K562 (cell line): ENCODE data around the gene UBE2Q1. TPM values are rescaled to one million over a fixed set of nuclear protein-coding genes. Genes with fewer than 3 reads are reported as not detected.

Experiments
- ARID1B ChIP-seq: fragments of 450-650 bp; IDR thresholded peaks from 2 replicates; pipeline ENCODE4 v1.6.1; 2016; ENCODE audit warnings: antibody characterized with exemption, mild to moderate bottlenecking, inconsistent platforms
- ATF7 ChIP-seq: fragments of 450-650 bp; IDR thresholded peaks from 2 replicates; pipeline ENCODE4 v1.7.1; 2014; ENCODE audit warnings: mild to moderate bottlenecking, moderate library complexity
- CBX5 ChIP-seq: IDR thresholded peaks from 2 replicates; pipeline ENCODE4 v1.6.1; 2014; ENCODE audit warnings: low read depth, borderline replicate concordance
- E2F3 ChIP-seq: fragments of 250-450 bp; sonication (Bioruptor Pico); IDR thresholded peaks from 2 replicates; pipeline ENCODE4 v1.4.0; 2020; ENCODE audit warnings: mild to moderate bottlenecking
- HNRNPLL ChIP-seq: fragments of 200-400 bp; formaldehyde crosslinking; IDR thresholded peaks from 2 replicates; pipeline ENCODE4 v1.6.1; 2017; ENCODE audit warnings: low read length, low read depth, mild to moderate bottlenecking; ENCODE audit not compliant: poor library complexity, severe bottlenecking
- L3MBTL2 ChIP-seq: fragments of 450-650 bp; IDR thresholded peaks from 2 replicates; pipeline ENCODE4 v1.6.1; 2016; ENCODE audit warnings: mild to moderate bottlenecking, moderate library complexity
- MAZ ChIP-seq, 2 experiments: fragments of 450-650 bp in 1 of 2; sonication (generic) in 1 of 2; formaldehyde crosslinking; IDR thresholded peaks in 1 of 2; conservative IDR thresholded peaks in 1 of 2; 2 replicates each; pipeline versions ENCODE4 v1.4.0 to v1.5.0; 2020; ENCODE audit warnings: mild to moderate bottlenecking in 1 of 2, missing genetic modification reagents in 1 of 2
- NR3C1 ChIP-seq: sonication (generic); formaldehyde crosslinking; IDR thresholded peaks from 2 replicates; pipeline ENCODE4 v1.8.1; 2022; ENCODE audit warnings: missing genetic modification reagents
- OTX1 ChIP-seq: fragments of 450-650 bp; formaldehyde crosslinking; IDR thresholded peaks from 2 replicates; pipeline ENCODE4 v1.4.0; 2022; ENCODE audit warnings: mild to moderate bottlenecking
- PHF21A ChIP-seq: fragments of 450-650 bp; IDR thresholded peaks from 2 replicates; pipeline ENCODE4 v1.6.1; 2017; ENCODE audit warnings: low read depth, borderline replicate concordance
- RAD21 ChIP-seq, 2 experiments: fragments of 250-450 bp in 1 of 2; fragments of 450-650 bp in 1 of 2; sonication (Bioruptor Pico) in 1 of 2; formaldehyde crosslinking in 1 of 2; IDR thresholded peaks in 1 of 2; conservative IDR thresholded peaks in 1 of 2; 2 replicates each; pipeline versions ENCODE4 v1.4.0 to v1.8.0; 2020 to 2022; ENCODE audit warnings: mild to moderate bottlenecking in 2 of 2, moderate library complexity in 1 of 2
- SAP30 ChIP-seq: fragments of 200-600 bp; sonication (generic); IDR thresholded peaks from 2 replicates; pipeline ENCODE4 v1.6.1; 2012; ENCODE audit warnings: borderline replicate concordance, low read depth, mild to moderate bottlenecking, moderate library complexity, low read length, control low read depth, inconsistent platforms; ENCODE audit not compliant: insufficient read depth, poor library complexity, severe bottlenecking
- SIX5 ChIP-seq, 2 experiments: IDR thresholded peaks; 2 replicates each; pipeline ENCODE4 v1.6.1; 2011; ENCODE audit warnings: low read length in 2 of 2, borderline replicate concordance in 1 of 2, low read depth in 1 of 2, mild to moderate bottlenecking in 1 of 2, moderate library complexity in 1 of 2; ENCODE audit not compliant: insufficient read depth in 1 of 2
- SP1 ChIP-seq: sonication (generic); formaldehyde crosslinking; IDR thresholded peaks from 2 replicates; pipeline ENCODE4 v1.8.1; 2022; ENCODE audit warnings: mild to moderate bottlenecking, missing genetic modification reagents
- ZBTB12 ChIP-seq: fragments of 250-450 bp; sonication (Bioruptor Pico); IDR thresholded peaks from 2 replicates; pipeline ENCODE4 v1.4.0; 2020
- ZNF232 ChIP-seq: sonication (generic); formaldehyde crosslinking; IDR thresholded peaks from 2 replicates; pipeline ENCODE4 v1.8.0; 2022; ENCODE audit warnings: mild to moderate bottlenecking, missing genetic modification reagents
- ZNF347 ChIP-seq: fragments of 450-650 bp; formaldehyde crosslinking; IDR thresholded peaks from 2 replicates; pipeline ENCODE4 v1.4.0; 2020; ENCODE audit warnings: low read depth, mild to moderate bottlenecking, moderate library complexity
- polyA plus RNA-seq, 8 experiments: library from polyadenylated mRNA; depleted of rRNA in 4 of 8; stranded (reverse) in 5 of 8; unstranded in 3 of 8; fragments of >200 nt; fragmentation: Nextera tagmentation in 2 of 8; fragmentation: Illumina TruSeq in 1 of 8; extraction: Ambion mirVana in 2 of 8; extraction: Trizol in 1 of 8; gene quantifications; 2 replicates each; pipeline versions ENCODE4 v1.2.1 to v1.2.3, GENCODE V29; 2011 to 2014; ENCODE audit warnings: inconsistent platforms in 1 of 8, missing spikeins in 1 of 8
- total RNA-seq, 7 experiments: library from RNA; depleted of rRNA in 6 of 7; stranded (reverse); fragments of >200 nt in 6 of 7; fragmentation: Illumina TruSeq in 2 of 7; extraction: Trizol in 2 of 7; gene quantifications; 2 replicates each; pipeline versions ENCODE4 v1.2.1 to v1.2.3, GENCODE V29; 2011 to 2021; ENCODE audit warnings: low replicate concordance in 1 of 7
- TF ChIP-seq, protein P1 (sequence below), 2 experiments: IDR thresholded peaks; 2 replicates each; pipeline ENCODE4 v1.6.1; 2012; ENCODE audit warnings: improper control_type of control experiment in 2 of 2, low read depth in 2 of 2, low read length in 2 of 2, borderline replicate concordance in 1 of 2
- TF ChIP-seq, protein P2 (sequence below): IDR thresholded peaks from 2 replicates; pipeline ENCODE4 v1.6.1; 2011; ENCODE audit warnings: borderline replicate concordance, low read depth, mild to moderate bottlenecking, moderate library complexity, low read length; ENCODE audit not compliant: insufficient read depth, poor library complexity, severe bottlenecking

The UBE2Q1 gene
- total and polyA plus RNA-seq, 9 of the 15 experiments (the other 6 are each of a cell fraction or from before 2014, with no cell fraction given): 8.0 to 58.8 (median 27.6) TPM

GRCh38 chr1:154607609-154608396, 49.3 kb upstream of the UBE2Q1 start, which contains the start of gene ADAR (continued):
- TF ChIP-seq SAP30: peak; percentile 71
- no peak for TF ChIP-seq PHF21A
- no peak for TF ChIP-seq SIX5 (IDR thresholded peaks at IDR 0.05; ENCODE audit: borderline replicate concordance in 1 of 2, insufficient read depth in 1 of 2, low read depth in 1 of 2, low read length in 2 of 2)
- no peak for TF ChIP-seq ZNF232 (CRISPR knock-in tag)
- TF ChIP-seq, protein P1, sequence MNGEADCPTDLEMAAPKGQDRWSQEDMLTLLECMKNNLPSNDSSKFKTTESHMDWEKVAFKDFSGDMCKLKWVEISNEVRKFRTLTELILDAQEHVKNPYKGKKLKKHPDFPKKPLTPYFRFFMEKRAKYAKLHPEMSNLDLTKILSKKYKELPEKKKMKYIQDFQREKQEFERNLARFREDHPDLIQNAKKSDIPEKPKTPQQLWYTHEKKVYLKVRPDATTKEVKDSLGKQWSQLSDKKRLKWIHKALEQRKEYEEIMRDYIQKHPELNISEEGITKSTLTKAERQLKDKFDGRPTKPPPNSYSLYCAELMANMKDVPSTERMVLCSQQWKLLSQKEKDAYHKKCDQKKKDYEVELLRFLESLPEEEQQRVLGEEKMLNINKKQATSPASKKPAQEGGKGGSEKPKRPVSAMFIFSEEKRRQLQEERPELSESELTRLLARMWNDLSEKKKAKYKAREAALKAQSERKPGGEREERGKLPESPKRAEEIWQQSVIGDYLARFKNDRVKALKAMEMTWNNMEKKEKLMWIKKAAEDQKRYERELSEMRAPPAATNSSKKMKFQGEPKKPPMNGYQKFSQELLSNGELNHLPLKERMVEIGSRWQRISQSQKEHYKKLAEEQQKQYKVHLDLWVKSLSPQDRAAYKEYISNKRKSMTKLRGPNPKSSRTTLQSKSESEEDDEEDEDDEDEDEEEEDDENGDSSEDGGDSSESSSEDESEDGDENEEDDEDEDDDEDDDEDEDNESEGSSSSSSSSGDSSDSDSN (IDR thresholded peaks at IDR 0.05; ENCODE audit: borderline replicate concordance in 1 of 2, low read depth in 2 of 2, low read length in 2 of 2): peak in 1 of 2 experiments; percentile 62; a peak in 1 of 4 replicates
- peak; percentile 47; the same call in 1 of the 2 replicates for TF ChIP-seq NR3C1
- peak; percentile 60; the same call in 1 of the 2 replicates for TF ChIP-seq SP1
- peak; percentile 30 to 38; a peak in 3 of 4 replicates for TF ChIP-seq MAZ (CRISPR knock-in tag; conservative IDR thresholded peaks at IDR 0.05 in 1 of 2, IDR thresholded peaks at IDR 0.05 in 1 of 2)
- TF ChIP-seq HNRNPLL: peak; percentile 78
- TF ChIP-seq ATF7: 0 out of 2 replicates have a peak, but pooled peaks have one; percentile 20
- TF ChIP-seq, protein P2, sequence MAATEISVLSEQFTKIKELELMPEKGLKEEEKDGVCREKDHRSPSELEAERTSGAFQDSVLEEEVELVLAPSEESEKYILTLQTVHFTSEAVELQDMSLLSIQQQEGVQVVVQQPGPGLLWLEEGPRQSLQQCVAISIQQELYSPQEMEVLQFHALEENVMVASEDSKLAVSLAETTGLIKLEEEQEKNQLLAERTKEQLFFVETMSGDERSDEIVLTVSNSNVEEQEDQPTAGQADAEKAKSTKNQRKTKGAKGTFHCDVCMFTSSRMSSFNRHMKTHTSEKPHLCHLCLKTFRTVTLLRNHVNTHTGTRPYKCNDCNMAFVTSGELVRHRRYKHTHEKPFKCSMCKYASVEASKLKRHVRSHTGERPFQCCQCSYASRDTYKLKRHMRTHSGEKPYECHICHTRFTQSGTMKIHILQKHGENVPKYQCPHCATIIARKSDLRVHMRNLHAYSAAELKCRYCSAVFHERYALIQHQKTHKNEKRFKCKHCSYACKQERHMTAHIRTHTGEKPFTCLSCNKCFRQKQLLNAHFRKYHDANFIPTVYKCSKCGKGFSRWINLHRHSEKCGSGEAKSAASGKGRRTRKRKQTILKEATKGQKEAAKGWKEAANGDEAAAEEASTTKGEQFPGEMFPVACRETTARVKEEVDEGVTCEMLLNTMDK: peak; percentile 35
- TF ChIP-seq ZBTB12 (CRISPR knock-in tag): no peak
- no peak for TF ChIP-seq RAD21 (CRISPR knock-in tag; conservative IDR thresholded peaks at IDR 0.05 in 1 of 2, IDR thresholded peaks at IDR 0.05 in 1 of 2)
- no peak for TF ChIP-seq E2F3 (CRISPR knock-in tag)
- TF ChIP-seq L3MBTL2: peak; percentile 25; the same call in 1 of the 2 replicates
- TF ChIP-seq OTX1 (CRISPR knock-in tag): peak; percentile 73
- no peak; the same call in 1 of the 2 replicates for TF ChIP-seq ARID1B
- TF ChIP-seq CBX5: no peak
- no peak for TF ChIP-seq ZNF347 (CRISPR knock-in tag)
